HG03342 (cell line): ENCODE results near the gene INSM1.

Experiments used
- ATAC-seq: cut with Tn5 transposase; IDR thresholded peaks from one replicate; pipeline ENCODE4 v1.9.1; 2021; ENCODE audit warnings: mild to moderate bottlenecking, moderate library complexity; ENCODE audit not compliant: unreplicated experiment

The INSM1 gene

DNA sequence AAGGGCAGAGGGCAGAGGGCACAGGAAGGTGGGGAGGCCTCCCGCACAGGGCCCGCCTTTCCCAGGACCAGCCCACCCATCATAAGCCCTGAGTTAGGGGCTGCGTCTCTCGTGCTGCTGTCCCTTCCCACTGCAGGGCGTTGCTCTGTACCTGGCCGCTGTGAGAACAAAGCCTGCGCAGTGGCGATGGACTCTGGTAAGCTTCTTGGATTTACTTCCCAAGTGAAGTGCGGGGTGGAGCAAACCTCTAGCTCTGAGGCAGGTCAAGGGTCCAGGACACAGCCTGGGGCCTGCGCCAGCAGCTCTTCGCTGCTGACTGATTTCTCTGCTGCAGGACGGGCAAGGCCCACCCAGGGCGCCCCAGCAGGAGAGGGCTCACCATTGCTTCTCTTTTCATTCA, 23.9 kb downstream of the INSM1 start:
- no peak for ATAC-seq

DNA sequence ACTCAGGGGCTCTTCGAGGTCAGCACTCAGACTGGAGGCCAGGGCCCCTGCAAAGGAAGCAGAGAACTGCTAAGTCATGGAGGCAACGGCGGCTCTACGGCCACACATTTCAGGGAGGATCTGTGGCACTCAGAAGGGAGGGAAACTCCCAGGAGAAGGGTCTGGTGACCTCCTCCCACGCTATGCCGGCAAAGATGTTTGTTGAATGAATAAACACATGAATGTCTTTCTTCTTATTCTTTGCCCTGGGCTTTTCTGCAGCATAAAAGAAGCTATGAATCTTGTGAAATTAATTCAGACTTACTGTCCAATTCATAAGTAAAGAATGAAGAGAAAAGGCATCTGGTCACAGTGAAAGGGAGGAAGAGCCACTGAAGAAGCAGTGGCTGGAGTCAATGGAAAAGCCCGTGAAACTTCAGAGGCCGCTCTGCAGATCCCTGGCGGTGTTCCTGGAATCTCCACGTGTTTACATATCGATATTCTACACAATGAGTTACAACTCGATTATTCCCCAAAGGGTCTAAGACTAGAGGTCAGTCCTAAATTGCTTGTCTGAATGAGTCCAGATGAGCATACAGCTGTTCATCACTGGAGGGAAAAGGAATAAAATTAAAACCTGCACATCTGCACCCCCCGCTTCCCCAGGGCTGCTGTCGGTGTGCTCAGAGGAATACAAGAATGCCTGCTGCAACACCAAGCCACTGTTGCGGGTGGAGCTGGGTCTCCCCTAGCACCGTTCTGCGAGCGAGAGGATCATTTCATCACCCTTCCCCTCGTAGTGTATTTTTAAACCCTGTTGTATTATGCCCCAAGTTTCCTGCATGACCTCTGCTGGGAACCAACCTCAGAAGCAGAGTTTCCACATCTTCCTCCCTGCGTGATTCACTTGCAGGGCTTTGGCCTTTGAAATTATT, 25.6 kb downstream of the INSM1 start:
- no peak for ATAC-seq

DNA sequence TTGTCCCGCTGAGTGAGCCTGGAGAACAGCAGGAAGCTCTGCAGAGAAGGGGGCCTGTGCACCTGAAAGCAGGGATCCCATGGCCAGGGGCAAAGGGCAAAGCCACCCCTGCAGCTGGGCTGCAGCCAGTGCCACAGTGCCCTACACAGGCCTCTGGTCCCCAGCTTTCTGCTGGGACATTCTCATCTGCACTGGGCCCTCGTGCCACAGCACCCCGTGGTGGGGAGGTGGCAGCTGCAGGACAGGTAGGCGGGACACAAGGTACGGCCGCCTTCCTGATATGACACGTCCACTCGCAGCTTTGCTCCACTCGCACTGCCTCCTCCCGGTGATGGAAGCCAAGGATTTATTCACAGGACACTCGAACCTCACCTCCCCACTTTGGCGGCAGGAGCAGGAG, 27.2 kb downstream of the INSM1 start:
- ATAC-seq: no peak

DNA sequence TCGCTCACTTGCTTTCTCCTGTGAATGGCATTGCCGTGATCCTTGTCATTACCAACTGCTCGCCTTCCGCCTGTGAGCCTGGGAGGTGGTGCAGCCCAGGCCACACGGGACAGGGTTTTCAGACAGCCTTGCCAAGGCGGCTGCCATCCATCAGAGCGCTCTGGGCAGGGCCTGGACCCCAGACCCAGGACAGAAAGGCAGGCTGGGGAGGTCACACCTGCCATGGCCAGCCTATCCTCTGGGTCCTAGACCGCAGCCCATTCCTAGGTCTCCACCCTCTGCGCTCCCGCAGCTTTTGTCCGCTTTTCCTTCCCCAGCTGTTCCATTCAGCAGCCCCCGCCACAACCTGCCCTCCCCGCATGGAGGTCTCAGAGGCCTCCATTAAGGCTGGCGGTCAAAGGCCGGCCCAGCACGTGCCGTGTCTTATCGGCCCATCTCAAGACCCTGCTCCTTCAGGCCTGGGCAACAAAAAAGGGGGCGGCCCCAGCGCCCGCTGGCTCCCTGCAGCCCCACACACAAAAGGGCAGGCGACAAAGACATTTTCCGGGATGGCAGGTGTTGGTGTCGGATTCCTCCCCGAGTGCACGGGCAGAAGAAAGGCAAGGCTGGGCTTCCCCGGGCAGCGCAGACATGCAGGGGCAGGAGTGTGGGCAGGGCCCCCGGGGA, 28.1 kb downstream of the INSM1 start:
- ATAC-seq: no peak

DNA sequence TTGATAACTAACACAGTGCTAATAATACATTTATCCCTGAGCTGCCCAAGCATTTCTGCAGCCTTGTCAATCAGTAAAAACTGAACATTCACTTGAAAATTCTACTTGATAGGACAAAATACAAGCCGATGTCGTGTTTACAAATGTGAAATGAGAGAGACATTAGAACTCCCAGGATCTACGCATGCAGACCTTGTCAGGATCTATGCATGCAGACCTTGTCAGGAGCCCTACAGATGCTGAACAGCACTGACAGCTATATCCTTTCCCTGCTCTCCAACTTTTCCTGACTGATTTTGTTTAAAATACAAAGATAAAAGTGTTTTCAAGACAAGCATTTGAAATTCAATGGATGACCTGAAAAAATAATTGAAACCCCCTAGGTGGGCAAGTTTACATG, 28.9 kb downstream of the INSM1 start:
- no peak for ATAC-seq

DNA sequence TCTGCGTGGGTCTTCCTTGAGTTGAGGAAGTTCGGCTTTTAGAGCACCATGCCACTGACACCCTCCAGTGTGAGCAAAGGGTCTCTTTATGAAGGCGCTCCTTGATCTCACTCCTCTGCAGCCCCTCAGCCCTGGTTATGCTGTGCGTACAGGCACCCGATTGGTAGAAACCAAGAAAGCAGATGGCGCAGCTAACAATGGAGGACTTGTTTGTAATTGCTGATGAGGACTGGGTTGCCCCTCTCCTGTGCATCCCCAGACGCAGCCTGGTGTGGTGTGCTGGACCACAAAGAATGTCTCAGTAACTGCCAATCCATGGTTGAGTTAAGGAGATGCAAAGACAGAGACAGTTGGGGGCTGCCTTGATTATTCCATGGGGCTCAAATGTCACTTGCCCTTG, 30.2 kb downstream of the INSM1 start:
- ATAC-seq: no peak

DNA sequence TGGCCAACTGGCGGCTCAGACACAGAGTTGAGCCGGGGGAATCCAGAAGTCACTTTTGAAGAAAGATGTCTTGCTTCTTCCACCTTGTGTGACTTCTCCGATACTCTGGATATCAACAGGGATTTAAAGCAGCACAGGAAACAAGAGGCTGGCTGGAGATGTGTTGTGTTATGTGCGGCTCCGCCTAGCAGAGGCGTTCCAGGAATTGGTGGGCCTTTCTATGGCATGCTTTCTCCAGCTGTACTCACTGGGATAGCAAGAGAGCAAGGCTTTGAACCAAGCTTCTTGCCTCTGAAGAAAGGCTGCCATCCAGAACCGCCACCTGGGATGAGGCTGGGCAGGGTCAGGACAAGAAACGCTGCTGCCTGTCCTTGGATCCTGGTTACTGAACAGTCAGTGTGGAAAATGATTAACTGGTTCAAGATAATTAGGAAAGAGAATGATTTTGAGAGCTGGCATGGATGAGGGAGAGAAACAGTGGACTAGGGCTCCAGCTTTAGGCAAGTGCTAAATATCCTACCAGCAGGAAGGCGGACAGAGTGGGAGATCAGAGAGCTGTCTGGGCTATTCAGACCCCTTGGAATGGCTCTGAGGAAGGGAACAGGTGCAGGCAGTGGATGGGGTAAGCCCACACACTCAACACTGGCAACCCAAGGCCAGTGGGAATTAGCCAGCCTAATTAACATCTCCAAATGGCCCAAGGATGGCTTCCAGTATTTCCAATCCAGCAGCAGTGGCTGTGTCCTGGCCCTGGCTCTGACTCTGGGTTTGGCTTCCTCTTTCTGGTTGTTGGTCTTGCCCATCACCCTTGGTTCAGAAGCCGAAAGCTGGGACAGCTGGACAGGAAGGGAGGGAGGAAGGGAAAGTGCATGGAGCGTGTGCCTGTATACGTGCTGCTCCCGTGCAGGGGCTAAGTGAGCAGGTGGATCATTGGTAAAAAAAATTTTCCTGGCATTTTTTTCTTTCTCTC, 31.9 kb downstream of the INSM1 start:
- no peak for ATAC-seq

DNA sequence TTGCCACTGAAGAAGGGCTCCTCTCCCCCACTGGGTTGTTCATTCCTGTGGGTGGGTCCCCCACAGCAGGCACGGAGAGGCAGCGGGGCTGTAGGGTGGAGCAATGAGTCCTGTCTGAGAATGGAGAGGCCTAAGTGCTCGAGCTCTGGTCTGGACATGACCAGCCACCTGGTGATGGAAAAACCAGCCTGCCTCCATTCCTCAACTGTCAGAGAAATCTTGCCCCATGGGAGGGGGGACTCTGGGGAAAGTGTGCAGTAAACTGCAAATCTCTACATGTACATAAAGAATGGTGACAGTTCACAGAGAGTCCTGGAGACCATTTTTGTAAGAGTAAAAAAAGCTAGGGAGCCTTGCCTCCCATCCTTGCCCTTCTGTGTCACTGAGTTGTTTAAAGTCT, 34.1 kb downstream of the INSM1 start:
- ATAC-seq: no peak

DNA sequence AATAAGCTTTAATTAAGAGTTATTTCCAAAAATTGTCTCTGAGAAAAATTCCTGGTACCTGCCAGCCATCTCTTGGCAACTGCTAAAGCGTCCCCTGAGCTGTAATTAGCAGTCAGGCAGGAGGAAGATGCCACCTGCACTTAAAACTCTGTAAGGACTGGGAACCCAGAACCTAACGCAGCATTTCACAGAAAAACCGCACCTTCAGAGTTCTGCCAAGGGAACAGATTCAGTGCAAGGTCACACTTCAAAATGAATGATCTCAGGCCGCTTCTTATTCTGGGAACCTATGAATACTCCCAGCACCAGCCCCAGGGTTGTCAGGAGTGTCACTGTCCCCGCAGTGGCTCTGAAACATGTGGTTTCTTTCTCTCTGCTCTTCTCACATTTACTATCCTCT, 36.7 kb downstream of the INSM1 start:
- no peak for ATAC-seq

DNA sequence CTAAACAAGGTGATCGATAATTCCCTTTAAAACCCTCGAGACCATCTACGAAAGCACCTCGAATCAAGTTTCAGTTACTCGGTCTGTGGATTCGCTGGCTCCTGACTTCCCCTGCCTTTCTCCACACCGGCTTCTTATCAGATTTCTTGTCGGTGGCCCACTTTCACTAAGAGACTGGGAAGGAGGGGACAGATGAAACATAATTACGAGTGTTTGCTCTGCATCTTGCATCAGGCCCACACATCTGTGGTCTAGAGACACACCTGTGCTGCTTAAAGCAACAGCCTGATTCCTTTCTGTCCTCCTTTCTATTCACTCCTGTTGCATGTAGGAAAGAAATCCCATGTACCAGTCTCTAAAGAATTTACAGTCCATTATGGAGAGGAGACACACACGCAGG, 37.7 kb downstream of the INSM1 start:
- ATAC-seq: no peak

DNA sequence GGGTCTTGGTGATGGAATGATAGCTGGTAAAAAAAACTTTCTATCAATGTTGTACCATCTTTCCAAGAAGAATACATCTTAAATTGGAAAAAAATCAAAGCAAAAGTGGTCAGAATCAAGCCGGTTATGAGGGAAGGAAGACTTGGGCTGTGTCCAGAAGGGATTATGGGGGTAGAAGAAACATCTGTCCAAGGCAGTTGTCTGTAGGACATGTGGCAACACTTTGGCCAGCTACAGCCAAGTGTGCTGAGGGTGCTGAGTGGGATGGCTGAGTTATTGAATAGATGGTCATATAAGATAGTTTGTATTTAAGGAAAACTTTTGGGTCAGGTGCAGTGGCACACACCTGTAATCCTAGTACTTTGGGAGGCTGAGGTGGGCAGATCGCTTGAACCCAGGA, 38.4 kb downstream of the INSM1 start:
- ATAC-seq: no peak

DNA sequence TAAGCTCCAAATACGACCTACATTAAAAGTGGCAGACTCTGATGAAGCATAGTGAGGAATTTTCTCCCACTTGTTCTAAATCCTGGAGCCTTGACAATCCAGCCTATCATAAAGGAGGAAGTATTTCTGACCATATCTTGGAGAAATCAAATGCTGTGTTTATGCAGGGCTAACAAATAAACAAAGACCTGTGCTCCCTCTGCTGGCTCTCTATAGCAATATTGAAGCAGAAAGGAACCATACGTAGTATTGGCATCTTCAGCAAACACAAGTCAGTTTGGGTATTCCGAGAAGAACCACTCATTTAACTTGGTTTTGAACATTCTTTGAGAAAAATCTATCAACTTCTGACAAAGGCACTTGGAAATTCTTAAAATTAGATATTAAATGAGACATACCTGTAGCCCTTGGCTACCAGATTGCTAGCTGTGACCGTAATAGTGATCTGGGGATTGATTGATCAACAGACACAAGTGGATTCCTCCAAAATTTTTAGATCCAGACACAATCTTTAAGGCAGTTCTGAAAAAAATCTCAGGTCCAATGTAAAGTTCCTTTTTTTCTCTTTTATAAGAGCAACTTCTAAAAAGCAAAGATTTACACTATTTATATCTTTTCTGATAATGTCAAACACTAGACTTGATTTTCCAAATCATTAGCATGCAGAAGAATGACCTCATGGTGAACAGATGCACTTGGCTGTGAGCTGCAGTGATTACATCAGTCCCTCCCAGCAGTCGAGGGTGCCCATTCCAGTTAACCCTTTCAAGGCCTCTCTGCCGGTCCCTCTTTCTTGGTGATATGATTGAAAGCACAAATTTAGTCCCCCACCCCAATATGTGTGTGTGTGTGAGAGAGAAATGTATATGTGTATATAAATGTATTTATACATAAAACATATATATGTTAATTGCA, 40.2 kb downstream of the INSM1 start:
- no peak for ATAC-seq

DNA sequence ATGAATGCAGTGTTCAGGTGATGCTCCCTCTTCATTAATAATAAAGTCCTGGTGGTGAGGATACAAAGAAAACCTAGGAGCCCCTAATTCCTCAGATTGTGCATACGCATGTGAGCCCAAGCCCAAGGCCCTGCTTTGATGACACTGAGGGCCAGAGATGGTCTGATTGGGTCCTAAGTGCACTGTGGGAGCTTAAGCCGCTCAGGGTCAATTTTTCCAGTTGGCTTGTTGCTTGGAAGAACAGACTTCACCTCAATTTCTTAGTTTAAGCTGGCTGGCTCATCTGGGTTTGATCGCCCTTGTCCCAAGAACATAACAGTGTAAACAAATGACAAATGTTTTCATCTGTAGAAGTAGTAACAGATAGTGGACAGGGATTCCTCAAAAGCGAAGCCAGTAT, 41.4 kb downstream of the INSM1 start:
- ATAC-seq: no peak

DNA sequence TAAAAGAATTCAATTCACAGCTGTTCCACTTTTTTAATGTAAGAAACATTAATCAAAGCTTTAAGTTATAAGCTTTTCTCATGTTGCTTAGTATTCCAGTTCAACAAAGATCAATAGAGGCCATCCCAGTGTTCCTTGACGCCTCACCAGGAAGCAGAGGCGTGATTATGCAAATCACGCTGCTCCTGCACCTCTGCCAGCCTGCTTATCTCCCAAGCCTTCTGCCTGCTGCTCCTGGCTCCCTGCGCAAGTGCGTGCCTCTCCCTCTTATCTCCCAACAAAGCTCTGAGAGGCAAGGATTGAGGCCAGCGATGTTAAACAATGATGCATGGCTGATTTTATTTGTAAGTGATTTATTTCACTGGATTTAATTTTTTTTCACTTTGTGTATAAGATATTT, 42.8 kb downstream of the INSM1 start:
- ATAC-seq: no peak

DNA sequence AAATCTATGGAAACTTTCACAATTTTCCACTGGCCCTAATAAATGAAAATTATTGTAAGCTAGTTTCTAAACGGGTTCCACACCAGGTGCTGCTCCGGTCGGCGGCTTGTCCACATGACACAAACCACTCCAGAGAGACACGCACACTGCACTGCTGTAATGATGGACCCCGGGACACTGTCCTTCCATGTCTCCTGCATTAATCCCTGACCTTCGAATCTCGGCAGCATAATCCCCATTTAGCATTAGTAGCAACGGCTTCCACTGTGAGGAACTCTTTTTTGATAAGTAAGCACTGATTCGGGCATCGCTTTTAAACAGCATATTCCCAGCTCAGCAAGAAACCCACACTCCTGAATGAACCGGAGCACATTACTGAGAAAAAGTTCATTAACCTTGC, 43.5 kb downstream of the INSM1 start:
- no peak for ATAC-seq

DNA sequence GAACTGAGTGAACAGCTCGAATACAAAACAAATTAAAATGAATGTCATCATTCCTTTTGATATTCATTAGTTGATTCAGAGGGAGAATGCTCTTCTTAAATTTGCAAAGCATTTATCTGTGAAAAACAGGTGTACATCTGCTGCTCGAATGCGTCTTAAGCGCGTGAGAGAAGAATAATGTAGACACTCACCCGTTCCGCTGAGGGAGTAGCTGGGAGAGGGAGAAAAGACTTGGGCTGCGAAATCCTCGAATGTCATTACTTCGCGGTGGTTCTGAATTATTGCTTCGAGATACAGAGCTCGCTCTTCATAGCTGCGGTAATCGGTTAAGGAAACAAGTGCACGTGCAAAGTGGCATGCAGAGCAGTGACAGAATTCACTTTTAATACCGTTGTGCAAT, 43.9 kb downstream of the INSM1 start:
- no peak for ATAC-seq

DNA sequence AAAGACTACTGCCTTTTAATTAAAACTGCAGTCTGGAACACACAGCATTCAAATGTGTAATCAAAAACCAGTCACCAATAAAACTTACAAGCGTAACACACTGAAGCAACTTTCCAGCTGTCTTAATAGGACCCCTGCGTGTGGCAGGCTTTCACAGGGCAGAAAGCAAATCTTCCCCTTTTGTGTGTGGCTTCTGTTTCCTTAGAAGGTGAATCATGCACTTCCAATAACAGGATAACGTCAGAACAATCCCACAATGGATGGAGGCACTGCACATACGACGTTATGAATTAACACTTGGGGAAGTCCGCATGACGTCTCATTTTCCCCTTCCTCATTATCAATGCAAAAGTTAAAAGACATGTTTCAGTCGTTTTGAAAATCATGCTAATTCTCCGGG, 44.8 kb downstream of the INSM1 start:
- ATAC-seq: no peak

DNA sequence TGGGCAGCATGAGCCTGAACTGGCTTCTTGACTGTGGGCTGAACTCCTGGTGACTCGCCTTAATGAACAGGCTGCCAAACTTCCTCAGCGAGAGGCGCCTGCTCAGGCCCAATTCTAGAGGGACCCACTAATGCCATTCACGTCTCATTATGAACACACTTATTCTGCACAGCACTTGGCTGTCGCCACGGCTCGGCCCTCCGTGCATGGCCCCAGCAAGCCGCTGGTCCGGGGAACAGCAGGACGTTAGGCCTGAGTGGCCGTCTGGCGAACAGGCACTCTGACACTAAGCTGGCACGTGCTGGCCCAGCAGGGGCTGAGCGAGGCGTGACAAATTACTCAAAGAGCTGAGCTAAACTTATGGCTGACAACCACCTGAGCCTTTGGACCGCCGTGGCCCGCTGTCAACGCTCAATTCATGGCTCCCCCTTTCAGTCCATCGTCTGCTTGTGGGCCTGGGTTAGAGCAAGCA, 45.9 kb downstream of the INSM1 start:
- no peak for ATAC-seq

DNA sequence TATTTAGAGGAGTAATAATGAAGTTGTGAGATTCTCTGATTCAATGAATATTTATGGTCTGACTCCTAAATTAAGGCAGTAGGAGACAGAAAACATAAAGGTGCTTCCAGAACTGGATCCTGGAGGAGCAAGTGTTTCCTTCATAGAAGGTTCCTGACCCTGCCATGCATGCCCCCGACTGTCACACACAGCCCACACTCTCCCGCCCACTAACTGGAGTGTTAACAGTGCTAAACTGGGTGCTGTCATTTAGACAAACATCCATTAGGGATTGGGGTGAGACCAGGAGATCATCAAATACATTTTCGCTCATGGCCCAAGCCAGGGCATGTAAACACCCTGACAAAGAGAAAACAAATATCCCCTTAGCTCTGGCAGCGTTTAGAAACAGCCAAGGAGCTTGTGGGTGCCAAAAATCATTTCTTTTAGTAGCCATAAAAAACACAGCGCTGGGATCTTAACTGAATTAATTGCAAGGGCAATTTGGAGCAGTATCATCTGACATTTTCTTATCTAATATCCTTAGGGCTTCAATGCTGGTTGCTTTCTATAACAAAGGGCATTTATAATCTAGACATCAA, 46.8 kb downstream of the INSM1 start:
- ATAC-seq: no peak

DNA sequence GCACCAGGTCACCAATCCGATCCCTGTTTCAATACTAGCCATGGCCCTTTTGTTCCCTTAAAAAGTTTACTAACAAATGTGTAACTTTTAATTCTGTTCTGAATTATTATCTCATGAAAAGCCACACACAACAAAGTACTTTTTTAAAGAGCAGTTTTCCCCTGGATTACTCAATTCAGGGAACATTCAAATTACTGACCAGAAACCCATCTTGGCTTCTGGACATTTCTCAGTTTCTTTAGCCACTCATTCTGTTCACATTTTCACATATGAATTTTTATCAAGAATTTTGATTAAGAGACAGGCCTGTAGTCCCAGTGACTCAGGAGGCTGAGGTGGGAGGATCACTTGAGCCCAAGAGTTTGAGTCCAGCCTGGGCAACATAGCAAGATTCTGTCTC, 47.4 kb downstream of the INSM1 start:
- ATAC-seq: no peak
